Endothelial cell of umbilical vein (primary cell): ENCODE measurements around the gene SLC38A10.

ENCODE experiments used
- CTCF ChIP-seq, 2 donors: IDR thresholded peaks; 1 replicate in 1 of 2; 2 replicates in 1 of 2; pipeline ENCODE4 v1.5.1; 2011; ENCODE audit warnings: low read length in 2 of 2, mild to moderate bottlenecking in 2 of 2, moderate library complexity in 2 of 2, control low read depth in 1 of 2, inconsistent platforms in 1 of 2, low read depth in 1 of 2; ENCODE audit not compliant: insufficient read depth in 1 of 2; ENCODE audit errors: extremely low read depth in 1 of 2
- EZH2 ChIP-seq: IDR thresholded peaks from 2 replicates; pipeline ENCODE4 v1.6.1; 2012; ENCODE audit warnings: borderline replicate concordance, low read depth, mild to moderate bottlenecking, moderate library complexity, low read length, inconsistent platforms; ENCODE audit not compliant: severe bottlenecking
- POLR2A ChIP-seq: IDR thresholded peaks from 2 replicates; pipeline ENCODE4 v1.6.1; 2012; ENCODE audit warnings: low read depth, mild to moderate bottlenecking, control low read depth, low read length
- POLR2AphosphoS5 ChIP-seq: IDR thresholded peaks from 2 replicates; pipeline ENCODE4 v1.6.1; 2012; ENCODE audit warnings: low read depth, mild to moderate bottlenecking, control low read depth, low read length, moderate library complexity; ENCODE audit not compliant: insufficient read depth

GRCh38 chr17:81252326-81252986, 42.7 kb downstream of the SLC38A10 start:
- TF ChIP-seq CTCF (IDR thresholded peaks at IDR 0.05; ENCODE audit: extremely low read depth in 1 of 2, insufficient read depth in 1 of 2, low read depth in 1 of 2, low read length in 2 of 2) (no peak), POLR2AphosphoS5 (no peak), POLR2A (no peak), EZH2 (no peak)
